Testis (tissue), 2 donors: ENCODE measurements around the gene SYNPR.

Experiments used
- POLR2A ChIP-seq: fragments of 450-650 bp; IDR thresholded peaks from one replicate; pipeline ENCODE4 v1.6.1; 2017; ENCODE audit warnings: antibody characterized with exemption, mild to moderate bottlenecking, moderate library complexity
- TF ChIP-seq, protein P1 (sequence below), 3 experiments: fragments of 450-650 bp in 2 of 3; fragments of 200-600 bp in 1 of 3; sonication (generic) in 1 of 3; IDR thresholded peaks; one replicate each; pipeline ENCODE4 v1.5.1; 2016 to 2019; ENCODE audit warnings: antibody characterized with exemption in 3 of 3, mild to moderate bottlenecking in 2 of 3, moderate library complexity in 1 of 3

GRCh38 chr3:63462732-63463131 lies 184.6 kb downstream of the SYNPR start:
- TF ChIP-seq POLR2A, result no peak
- TF ChIP-seq, protein P1, sequence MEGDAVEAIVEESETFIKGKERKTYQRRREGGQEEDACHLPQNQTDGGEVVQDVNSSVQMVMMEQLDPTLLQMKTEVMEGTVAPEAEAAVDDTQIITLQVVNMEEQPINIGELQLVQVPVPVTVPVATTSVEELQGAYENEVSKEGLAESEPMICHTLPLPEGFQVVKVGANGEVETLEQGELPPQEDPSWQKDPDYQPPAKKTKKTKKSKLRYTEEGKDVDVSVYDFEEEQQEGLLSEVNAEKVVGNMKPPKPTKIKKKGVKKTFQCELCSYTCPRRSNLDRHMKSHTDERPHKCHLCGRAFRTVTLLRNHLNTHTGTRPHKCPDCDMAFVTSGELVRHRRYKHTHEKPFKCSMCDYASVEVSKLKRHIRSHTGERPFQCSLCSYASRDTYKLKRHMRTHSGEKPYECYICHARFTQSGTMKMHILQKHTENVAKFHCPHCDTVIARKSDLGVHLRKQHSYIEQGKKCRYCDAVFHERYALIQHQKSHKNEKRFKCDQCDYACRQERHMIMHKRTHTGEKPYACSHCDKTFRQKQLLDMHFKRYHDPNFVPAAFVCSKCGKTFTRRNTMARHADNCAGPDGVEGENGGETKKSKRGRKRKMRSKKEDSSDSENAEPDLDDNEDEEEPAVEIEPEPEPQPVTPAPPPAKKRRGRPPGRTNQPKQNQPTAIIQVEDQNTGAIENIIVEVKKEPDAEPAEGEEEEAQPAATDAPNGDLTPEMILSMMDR (IDR thresholded peaks at IDR 0.05), result no peak
